Erythroblast (primary cell): ENCODE data around the gene ZNF705A.
"Not testable (repeated sequence)": the region's sequence is repeated elsewhere in the genome, so short reads cannot be mapped to it uniquely, and the experiment has no call there.

Source experiments
- DNase-seq, 2 experiments: peaks; one replicate each; lab custom pipeline; 2025; lab: John Stamatoyannopoulos, UW
- GATA1 ChIP-seq: IDR thresholded peaks from 2 replicates; pipeline ENCODE4 v1.6.1; 2011; ENCODE audit warnings: low read depth, mild to moderate bottlenecking, control low read depth, low read length, moderate library complexity
- POLR2A ChIP-seq: IDR thresholded peaks from 2 replicates; pipeline ENCODE4 v1.6.1; 2011; ENCODE audit warnings: mild to moderate bottlenecking, low read length

ZNF705A gene

GRCh38 chr12:8156416-8156815 lies 399 bp upstream of the ZNF705A start:
- DNase-seq: no peak
- TF ChIP-seq POLR2A (no peak), GATA1 (no peak)

- no peak for DNase-seq
- no peak for TF ChIP-seq POLR2A
- no peak for TF ChIP-seq GATA1
Observed at GRCh38 chr12:8157484-8158198, 826 bp downstream of the ZNF705A start.

GRCh38 chr12:8172911-8173310 lies 16.1 kb downstream of the ZNF705A start:
- DNase-seq: not testable (repeated sequence)

- DNase-seq: peak; percentile 53 to 67
- TF ChIP-seq POLR2A: peak; percentile 23
Observed at GRCh38 chr12:8179989-8180585, 23.3 kb downstream of the ZNF705A start.

- not testable (repeated sequence) for DNase-seq
Observed at GRCh38 chr12:8181271-8181670, 24.5 kb downstream of the ZNF705A start.

GRCh38 chr12:8182923-8183322 lies 26.1 kb downstream of the ZNF705A start:
- DNase-seq: not testable (repeated sequence)

- not testable (repeated sequence) for DNase-seq
Observed at GRCh38 chr12:8183346-8183745, 26.5 kb downstream of the ZNF705A start.

GRCh38 chr12:8184206-8184605 lies 27.4 kb downstream of the ZNF705A start:
- DNase-seq: not testable (repeated sequence)

GRCh38 chr12:8188088-8188487 lies 31.3 kb downstream of the ZNF705A start:
- not testable (repeated sequence) for DNase-seq

GRCh38 chr12:8197685-8198308 lies 41.0 kb downstream of the ZNF705A start:
- DNase-seq: peak in 1 of 2 experiments; percentile 37

GRCh38 chr12:8218711-8219382 lies 62.0 kb downstream of the ZNF705A start:
- DNase-seq: not testable (repeated sequence)

GRCh38 chr12:8221375-8221774 lies 64.6 kb downstream of the ZNF705A start:
- not testable (repeated sequence) for DNase-seq

- not testable (repeated sequence) for DNase-seq
Observed at GRCh38 chr12:8221844-8222243, 65.0 kb downstream of the ZNF705A start.

- DNase-seq: not testable (repeated sequence)
Observed at GRCh38 chr12:8222303-8222702, 65.5 kb downstream of the ZNF705A start.

GRCh38 chr12:8223646-8224045 lies 66.8 kb downstream of the ZNF705A start:
- DNase-seq: not testable (repeated sequence)

GRCh38 chr12:8224782-8225181 lies 68.0 kb downstream of the ZNF705A start:
- DNase-seq: not testable (repeated sequence)
